Right lobe of liver (tissue), 6 donors: ENCODE results near the gene PSME2. TPM values are rescaled to one million over a fixed set of nuclear protein-coding genes. Genes with fewer than 3 reads are reported as not detected.

Experiments used
- ATAC-seq, 4 donors: fragments of 200-7000 bp; cut with Tn5 transposase; one replicate each; pipeline ENCODE4 v1.9.1; 2020; ENCODE audit warnings: mild to moderate bottlenecking in 4 of 4, moderate library complexity in 4 of 4
- DNase-seq, 3 donors: peaks; one replicate each; pipeline ENCODE4 v3.0.0-alpha.2; 2020
- H3K27ac ChIP-seq, 3 donors: fragments of 200-600 bp; one replicate each; pipeline ENCODE4 v1.8.0; 2022
- H3K27me3 ChIP-seq, 2 donors: fragments of 200-600 bp; one replicate each; pipeline ENCODE4 v1.8.0; 2022
- H3K36me3 ChIP-seq, 4 donors: fragments of 200-600 bp; sonication (generic) in 1 of 4; one replicate each; pipeline versions ENCODE4 v1.5.1 to v1.8.0; 2017 to 2022; ENCODE audit warnings: control low read depth in 1 of 4
- H3K4me1 ChIP-seq, 4 donors: fragments of 200-600 bp; sonication (generic) in 1 of 4; one replicate each; pipeline versions ENCODE4 v1.5.1 to v1.8.0; 2017 to 2022; ENCODE audit warnings: control low read depth in 1 of 4
- H3K4me3 ChIP-seq, 3 donors: fragments of 200-600 bp; one replicate each; pipeline ENCODE4 v1.8.0; 2022
- H3K9me3 ChIP-seq, 4 donors: fragments of 200-600 bp; sonication (generic) in 1 of 4; one replicate each; pipeline versions ENCODE4 v1.5.1 to v1.8.0; 2017 to 2022; ENCODE audit warnings: control low read depth in 1 of 4
- POLR2A ChIP-seq: fragments of 450-650 bp; IDR thresholded peaks from one replicate; pipeline ENCODE4 v1.6.1; 2017; ENCODE audit warnings: antibody characterized with exemption, mild to moderate bottlenecking
- WGBS: methylation state at CpG from one replicate; pipeline ENCODE4 v1.1.6; 2018; ENCODE audit warnings: low coverage, low lambda C conversion rate; ENCODE audit not compliant: insufficient coverage; ENCODE audit errors: missing lambda C conversion rate; 5-methylcytosine and 5-hydroxymethylcytosine counted together
- intact Hi-C, 2 donors: fragments of 100-400 bp; cut with DNase I; formaldehyde crosslinking; loops; one replicate each; pipeline versions ENCODE4 v1.11.2 to v1.14.1; 2022
- long read RNA-seq: library from polyadenylated mRNA; unstranded; transcript quantifications from one replicate; pipeline ENCODE4 v2.0.0, GENCODE V29; 2019
- total RNA-seq, 6 experiments: library from RNA; depleted of rRNA in 2 of 6; stranded (reverse); fragments of >200 nt in 2 of 6; fragmentation: NEBNext Ultra II Directional in 3 of 6; extraction: Animal tissue kit (Norgen Biotek cat#: 25700) in 3 of 6; gene quantifications; one replicate each; pipeline versions ENCODE4 v1.1.0 to v1.2.4, GENCODE V29; 2016 to 2023
- TF ChIP-seq, protein P1 (sequence below), 4 donors: fragments of 200-600 bp in 3 of 4; fragments of 450-650 bp in 1 of 4; IDR thresholded peaks; one replicate each; pipeline versions ENCODE4 v1.5.1 to v1.8.0; 2016 to 2022; ENCODE audit warnings: antibody characterized with exemption in 4 of 4, mild to moderate bottlenecking in 2 of 4
- donor health status: DM: no; HTN: yes; CAD: no.
- donor health status: DM: no; HTN: no; CAD: no.
- donor health status: DM: no; HTN: no; CAD: no.
- donor health status: DM: no; HTN: yes; CAD: no.
- donor health status: DM: no; HTN: yes; CAD: no.

PSME2 gene, protein sequence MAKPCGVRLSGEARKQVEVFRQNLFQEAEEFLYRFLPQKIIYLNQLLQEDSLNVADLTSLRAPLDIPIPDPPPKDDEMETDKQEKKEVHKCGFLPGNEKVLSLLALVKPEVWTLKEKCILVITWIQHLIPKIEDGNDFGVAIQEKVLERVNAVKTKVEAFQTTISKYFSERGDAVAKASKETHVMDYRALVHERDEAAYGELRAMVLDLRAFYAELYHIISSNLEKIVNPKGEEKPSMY
- total RNA-seq, result 100 to 1,000 TPM in 4 of 6 experiments, 10 to 100 TPM in 2; 66.1 to 142 (median 110) TPM
- long read RNA-seq, transcript PSME2-201 (11 exons, 1,404 nt), result major isoform, 55 of 59 reads
- long read RNA-seq, partial matches to known transcripts, result 1 of 59 reads
- long read RNA-seq, other reads (novel, unspliced or antisense), result 3 of 59 reads

DNA sequence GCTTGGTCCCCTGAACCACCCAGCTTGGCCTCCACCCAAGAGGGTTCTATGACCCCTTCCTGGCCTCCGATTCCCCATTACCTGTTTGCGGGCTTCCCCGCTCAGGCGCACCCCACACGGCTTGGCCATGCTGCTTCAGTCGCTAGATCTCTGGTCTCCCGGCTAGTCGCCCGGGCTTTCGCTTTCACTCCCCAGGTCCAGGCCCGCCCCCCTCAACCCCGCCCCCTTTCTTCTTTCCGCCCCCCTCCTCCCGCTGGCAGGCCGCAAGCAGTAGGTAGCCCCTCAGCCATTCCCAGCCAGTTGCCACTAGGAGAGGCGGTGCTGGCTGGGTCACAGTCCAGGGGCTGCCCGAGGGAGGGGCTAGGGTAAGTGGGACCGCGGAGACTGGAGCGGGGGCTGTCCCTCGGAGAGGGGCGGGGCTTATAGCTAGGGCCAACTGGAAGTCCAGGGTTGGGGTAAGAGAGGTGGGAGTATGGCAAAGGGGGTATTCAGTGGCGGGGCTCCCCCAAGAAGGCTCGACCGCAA lies at the start of gene PSME2:
PSME2 (minus strand) TSS at position 158 of the 525 bp plus-strand sequence; CDS start at position 129, 29 bp downstream.
- peak within 1 kb of the TSS; percentile 49 to 79 (median 75) for H3K27ac ChIP-seq
- 0% methylated on average over 23 of the region's 25 CpGs for WGBS
- peak within 1 kb of the TSS; percentile 70 to 86 (median 83) for H3K4me3 ChIP-seq
- intact Hi-C loops, result no loop called here
- TF ChIP-seq, protein P1, sequence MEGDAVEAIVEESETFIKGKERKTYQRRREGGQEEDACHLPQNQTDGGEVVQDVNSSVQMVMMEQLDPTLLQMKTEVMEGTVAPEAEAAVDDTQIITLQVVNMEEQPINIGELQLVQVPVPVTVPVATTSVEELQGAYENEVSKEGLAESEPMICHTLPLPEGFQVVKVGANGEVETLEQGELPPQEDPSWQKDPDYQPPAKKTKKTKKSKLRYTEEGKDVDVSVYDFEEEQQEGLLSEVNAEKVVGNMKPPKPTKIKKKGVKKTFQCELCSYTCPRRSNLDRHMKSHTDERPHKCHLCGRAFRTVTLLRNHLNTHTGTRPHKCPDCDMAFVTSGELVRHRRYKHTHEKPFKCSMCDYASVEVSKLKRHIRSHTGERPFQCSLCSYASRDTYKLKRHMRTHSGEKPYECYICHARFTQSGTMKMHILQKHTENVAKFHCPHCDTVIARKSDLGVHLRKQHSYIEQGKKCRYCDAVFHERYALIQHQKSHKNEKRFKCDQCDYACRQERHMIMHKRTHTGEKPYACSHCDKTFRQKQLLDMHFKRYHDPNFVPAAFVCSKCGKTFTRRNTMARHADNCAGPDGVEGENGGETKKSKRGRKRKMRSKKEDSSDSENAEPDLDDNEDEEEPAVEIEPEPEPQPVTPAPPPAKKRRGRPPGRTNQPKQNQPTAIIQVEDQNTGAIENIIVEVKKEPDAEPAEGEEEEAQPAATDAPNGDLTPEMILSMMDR (IDR thresholded peaks at IDR 0.05), result no peak
- peak; percentile 22 for TF ChIP-seq POLR2A
- H3K36me3 ChIP-seq, result peaks cover 0 to 38% (median 14%) of the 10 kb centered on the region in 4 donors
- no peaks in the 10 kb centered on the region for H3K9me3 ChIP-seq
- peak; percentile 84 to 91 (median 87) for ATAC-seq
- H3K4me1 ChIP-seq, result peaks cover 0 to 22% (median 6%) of the 10 kb centered on the region in 4 donors
- peak; percentile 98 to 99 (median 99) for DNase-seq
- no peaks in the 10 kb centered on the region for H3K27me3 ChIP-seq

DNA sequence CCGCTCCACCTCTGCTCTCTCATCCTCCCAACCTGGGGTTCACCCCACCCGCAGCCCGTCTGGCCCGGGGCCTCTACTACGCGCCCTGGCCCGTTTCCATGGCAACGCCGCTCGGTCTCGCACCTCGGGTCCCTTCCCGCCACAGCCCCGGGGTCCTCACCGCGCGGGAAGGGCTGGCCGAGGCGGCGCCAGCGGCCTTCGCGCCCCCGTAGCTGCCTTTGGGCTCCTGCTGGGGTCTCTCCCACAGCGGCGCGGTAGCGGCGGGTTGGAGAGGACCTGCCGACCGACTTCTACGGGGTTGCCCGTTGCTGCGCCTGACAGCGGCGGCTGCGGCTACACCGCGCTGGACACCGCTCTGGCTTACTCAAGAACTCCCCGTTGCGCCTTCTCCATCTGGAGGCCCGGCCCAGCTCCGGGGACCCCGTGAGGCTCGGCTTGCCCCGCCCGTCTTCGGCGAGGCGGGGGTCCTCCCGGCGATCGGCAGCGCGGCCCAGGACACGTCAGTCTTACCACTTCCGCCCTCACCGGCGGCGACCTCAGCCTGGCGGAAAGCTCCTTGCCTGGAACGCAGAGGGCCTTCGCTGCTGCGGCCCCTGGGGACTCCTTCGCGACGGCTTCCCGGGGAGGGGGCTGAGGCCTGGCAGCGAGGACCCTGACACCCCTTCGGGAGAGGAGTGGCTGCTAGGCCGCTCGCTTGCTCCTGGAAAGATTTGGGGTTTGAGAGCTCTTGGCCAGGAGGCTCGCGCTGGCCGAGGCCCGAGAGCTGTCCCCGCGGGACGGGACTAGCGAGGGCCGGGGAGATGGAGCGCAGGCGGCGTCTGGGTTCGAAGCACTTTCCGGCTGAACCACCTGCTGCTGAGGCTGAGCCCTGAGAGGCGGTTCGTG lies 49.0 kb upstream of the PSME2 start, which contains the start of gene TM9SF1:
TM9SF1 (minus strand) TSS at position 256 of the 885 bp plus-strand sequence. CDS start 422 bp downstream, outside the sequence.
- Histone ChIP-seq H3K4me3 (peak within 1 kb of the TSS; percentile 90 to 96 (median 94)), H3K4me1 (peaks cover 0 to 40% (median 7%) of the 10 kb centered on the region in 4 donors), H3K27ac (peak within 1 kb of the TSS; percentile 97 to 99 (median 98)), H3K27me3 (no peaks in the 10 kb centered on the region), H3K36me3 (peaks cover 0 to 9% (median 0%) of the 10 kb centered on the region in 4 donors), H3K9me3 (no peaks in the 10 kb centered on the region)
- WGBS, result 0% methylated on average over 17 of the region's 89 CpGs
- intact Hi-C loops, result no loop called here
- peak; percentile 93 to 96 (median 95) for ATAC-seq
- peak; percentile 86 to 91 (median 89) for DNase-seq
- TF ChIP-seq, protein P1 (IDR thresholded peaks at IDR 0.05), result no peak
- peak; percentile 83 for TF ChIP-seq POLR2A

DNA sequence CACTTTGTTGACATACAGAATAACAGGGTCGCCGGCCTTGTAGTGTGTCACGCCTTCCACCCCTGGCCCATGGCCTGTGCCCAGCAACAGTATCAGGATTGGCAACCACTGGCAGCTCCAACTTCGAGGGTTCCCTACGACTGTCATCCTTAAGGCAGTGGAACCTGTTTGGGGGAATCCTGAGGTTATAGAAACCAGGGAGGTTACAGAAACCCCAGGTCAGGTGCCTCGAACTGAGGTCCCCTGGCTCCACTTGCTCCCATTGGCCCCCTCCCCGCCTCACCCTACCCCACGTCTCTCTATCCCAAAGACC lies 48.4 kb upstream of the PSME2 start:
- ATAC-seq (no peak), DNase-seq (no peak)
- WGBS, result no CpG with 5 or more reads among the region's 8 CpGs
- Histone ChIP-seq H3K4me3 (peak overlapping the region; percentile 90 to 96 (median 94)), H3K4me1 (peaks cover 0 to 40% (median 7%) of the 10 kb centered on the region in 4 donors), H3K9me3 (no peaks in the 10 kb centered on the region), H3K27me3 (no peaks in the 10 kb centered on the region), H3K27ac (peak overlapping the region; percentile 97 to 99 (median 98)), H3K36me3 (peaks cover 0 to 9% (median 0%) of the 10 kb centered on the region in 4 donors)
- TF ChIP-seq, protein P1 (IDR thresholded peaks at IDR 0.05), result no peak
- no peak for TF ChIP-seq POLR2A
- intact Hi-C loops, result no loop called here

DNA sequence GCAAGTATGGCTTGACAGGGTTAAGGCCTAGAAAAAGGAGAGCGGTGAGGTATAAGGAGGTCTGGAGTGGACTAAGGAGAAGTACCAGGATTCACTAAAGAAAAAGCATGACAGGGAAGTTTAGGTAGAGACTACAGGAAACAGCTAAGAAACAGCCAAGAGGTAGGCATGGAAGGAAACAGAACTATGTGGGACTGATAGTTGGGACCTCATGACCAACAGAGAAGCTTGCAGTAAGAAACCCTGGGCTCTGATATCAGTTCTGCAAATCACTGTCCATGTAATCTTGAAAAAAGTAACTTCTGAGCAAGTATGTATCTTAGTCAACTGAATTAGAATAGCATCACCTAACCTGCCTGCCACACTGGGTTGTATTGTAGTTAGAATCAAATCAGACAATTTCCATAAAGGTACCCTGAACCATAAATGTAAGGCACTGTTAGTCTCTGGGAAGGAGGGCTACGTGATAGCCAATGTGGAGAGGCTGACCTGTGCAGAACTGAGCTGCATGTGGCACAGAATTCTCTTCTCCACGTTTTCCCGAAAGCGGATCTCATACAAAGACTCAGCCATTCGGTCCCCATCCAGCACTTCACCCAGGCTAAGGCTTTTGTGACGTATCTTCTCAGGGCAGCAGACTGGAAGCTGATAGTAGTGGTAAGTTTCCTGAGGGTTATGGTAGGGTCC lies 47.9 kb upstream of the PSME2 start:
- no peak for TF ChIP-seq POLR2A
- TF ChIP-seq, protein P1 (IDR thresholded peaks at IDR 0.05), result no peak
- H3K27ac ChIP-seq, result peak overlapping the region in 1 of 3 donors; percentile 98
- H3K9me3 ChIP-seq, result no peaks in the 10 kb centered on the region
- H3K36me3 ChIP-seq, result peaks cover 0 to 9% (median 0%) of the 10 kb centered on the region in 4 donors
- intact Hi-C loops, result no loop called here
- DNase-seq (no peak), ATAC-seq (no peak)
- H3K4me3 ChIP-seq, result peak overlapping the region; percentile 90 to 96 (median 94)
- peaks cover 0 to 40% (median 7%) of the 10 kb centered on the region in 4 donors for H3K4me1 ChIP-seq
- H3K27me3 ChIP-seq, result no peaks in the 10 kb centered on the region
- 92% methylated on average over 2 of the region's 7 CpGs for WGBS
